IPS-NIHi11 (cell line): Measurements from ENCODE around the gene HCFC1R1.
A peak's percentile ranks its signal among the peaks of the same experiment; 100 is the strongest.

Experiments used
- DNase-seq: peaks from one replicate; pipeline ENCODE4 v3.0.0; 2012; ENCODE audit warnings: mixed read lengths, low spot score

HCFC1R1 gene

GRCh38 chr16:3035972-3036725 lies 12.4 kb upstream of the HCFC1R1 start:
- DNase-seq = peak; percentile 55

DNA sequence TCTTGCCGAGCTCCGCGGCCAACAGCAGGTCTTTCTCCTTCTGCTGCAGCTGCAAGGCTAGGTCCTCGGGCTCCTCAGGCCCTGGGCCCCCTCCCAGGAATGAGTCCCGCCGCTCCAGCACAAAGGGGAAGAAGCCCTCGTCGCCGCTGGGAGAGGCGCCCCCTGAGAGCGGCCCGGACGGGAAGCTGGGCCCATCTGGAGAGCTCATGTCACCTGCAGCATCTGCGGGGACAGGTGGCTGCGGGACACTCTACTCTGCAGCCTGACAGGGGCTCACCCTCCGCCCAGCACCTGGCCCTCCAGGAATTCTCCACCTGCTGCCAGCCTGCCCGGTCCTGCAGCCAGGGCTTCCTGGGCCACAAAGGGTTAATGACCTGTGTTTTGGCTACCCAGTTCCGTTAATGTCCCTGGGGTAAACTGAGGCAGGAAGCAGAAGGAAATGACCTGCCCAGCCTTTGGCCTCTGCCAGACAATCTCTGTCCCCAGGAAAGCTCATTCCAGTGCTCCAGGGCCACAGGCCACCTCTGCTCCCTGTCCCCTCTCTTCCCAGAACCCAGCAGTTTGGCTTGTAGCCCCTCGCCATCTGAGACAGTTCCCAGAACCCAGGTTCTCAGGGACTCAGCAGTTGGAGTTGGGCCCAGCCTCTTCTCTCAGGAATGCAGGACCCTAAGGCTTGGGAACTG lies 11.7 kb upstream of the HCFC1R1 start:
- no peak for DNase-seq

DNA sequence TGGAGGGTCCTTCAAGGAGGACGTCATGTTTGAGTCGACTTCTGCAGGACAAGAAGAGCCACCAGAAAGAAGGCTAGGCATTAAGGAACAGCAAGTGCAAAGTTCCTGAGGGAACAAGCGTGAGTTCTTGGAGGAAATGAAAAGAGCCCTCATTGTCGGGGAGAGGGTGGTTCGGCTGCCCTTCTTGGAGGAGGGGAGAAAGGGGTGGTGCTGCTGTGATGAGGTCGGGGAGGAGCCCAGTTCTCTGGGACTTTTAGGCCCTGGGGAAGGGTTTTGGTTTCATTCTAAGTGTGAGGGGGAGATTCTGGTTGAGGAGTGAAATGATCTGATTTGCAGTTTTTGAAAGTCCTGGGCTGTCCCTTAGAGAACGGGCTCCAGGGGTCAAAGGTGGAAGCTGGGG lies 8.9 kb upstream of the HCFC1R1 start:
- DNase-seq = no peak

DNA sequence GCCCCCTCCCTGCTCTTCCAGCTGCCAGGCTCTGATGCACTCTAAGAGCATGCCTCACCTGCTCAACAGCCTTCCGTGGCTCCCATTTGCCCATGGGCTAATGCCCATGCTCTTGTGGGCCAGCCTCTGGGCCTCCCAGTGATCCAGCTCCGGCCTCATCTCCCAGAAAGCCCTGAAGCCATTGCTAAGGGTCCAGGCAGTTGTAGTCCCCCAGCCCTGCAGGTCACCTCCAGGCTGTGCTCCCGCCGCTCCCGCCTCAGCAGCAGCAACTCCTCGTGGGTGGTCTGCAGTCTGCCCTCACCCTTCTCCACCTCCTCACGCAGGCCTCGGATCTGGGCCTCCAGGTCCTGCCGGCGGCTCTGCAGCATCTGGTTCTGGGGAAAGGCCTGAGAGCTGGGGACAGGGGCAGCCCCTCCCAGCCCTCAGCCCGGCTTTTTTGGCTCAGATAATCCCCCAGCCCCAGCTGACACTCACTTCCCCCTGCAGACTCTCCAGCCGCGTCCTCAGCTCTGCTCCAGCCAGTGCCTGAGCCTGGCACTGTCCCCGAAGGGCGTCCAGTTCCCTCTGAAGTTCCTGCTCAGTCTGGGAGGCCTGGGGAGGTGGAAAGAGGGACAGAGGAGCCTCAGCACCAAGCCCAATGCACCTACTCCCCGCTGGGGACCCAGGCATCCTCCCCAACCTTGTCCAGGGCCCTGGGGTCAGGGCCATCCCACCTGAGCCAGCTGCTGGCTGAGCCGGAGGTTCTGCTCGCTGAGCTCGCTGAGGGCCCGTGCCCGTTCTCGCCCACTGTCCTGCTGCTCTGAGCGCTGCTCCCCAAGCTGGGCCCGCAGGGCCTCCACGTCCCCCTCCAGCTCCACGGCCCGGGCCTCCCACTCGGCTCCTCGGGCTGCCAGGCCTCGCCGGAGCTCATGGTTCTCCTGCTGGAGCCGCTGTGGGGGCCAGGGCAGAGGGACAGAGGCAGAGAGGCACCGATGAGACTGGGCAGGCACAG lies 6.8 kb upstream of the HCFC1R1 start:
- no peak for DNase-seq

DNA sequence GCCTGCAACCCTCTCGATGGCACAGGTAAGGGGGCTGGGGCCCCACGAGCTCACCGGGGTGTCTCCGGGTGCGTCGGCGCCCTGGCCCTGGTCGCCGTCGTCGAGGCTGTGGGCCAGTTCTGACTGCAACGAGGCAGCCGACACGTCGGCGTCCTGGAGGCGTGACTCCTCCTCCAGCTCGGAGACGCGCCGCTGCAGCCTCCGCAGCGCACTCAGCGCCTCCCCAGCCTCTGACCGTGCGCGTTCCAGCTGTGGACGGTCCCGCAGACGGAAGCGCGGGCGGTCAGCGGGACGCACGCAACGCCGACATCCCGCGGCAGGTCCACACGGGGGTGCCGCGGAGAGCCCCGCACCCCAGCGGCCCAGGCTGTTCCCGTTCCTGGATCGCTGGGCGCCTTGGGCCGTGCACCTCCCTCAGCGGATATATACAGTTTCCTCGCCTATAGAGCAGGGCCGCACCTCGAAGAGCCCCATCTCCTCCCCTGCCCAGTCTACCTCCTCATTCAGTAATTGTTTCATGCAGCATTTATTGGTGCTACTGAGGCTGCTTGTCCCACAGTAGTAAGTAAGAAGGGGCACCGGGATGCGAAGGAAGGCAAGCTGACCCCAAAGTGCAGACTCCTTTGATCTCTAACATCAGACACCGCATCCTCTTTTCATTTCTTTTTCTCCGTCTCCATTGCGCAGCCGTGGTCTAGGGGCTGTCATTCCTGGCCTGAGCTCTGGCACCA lies 5.9 kb upstream of the HCFC1R1 start:
- no peak for DNase-seq

- no peak for DNase-seq
Observed at GRCh38 chr16:3028716-3029319, 5.1 kb upstream of the HCFC1R1 start.

DNA sequence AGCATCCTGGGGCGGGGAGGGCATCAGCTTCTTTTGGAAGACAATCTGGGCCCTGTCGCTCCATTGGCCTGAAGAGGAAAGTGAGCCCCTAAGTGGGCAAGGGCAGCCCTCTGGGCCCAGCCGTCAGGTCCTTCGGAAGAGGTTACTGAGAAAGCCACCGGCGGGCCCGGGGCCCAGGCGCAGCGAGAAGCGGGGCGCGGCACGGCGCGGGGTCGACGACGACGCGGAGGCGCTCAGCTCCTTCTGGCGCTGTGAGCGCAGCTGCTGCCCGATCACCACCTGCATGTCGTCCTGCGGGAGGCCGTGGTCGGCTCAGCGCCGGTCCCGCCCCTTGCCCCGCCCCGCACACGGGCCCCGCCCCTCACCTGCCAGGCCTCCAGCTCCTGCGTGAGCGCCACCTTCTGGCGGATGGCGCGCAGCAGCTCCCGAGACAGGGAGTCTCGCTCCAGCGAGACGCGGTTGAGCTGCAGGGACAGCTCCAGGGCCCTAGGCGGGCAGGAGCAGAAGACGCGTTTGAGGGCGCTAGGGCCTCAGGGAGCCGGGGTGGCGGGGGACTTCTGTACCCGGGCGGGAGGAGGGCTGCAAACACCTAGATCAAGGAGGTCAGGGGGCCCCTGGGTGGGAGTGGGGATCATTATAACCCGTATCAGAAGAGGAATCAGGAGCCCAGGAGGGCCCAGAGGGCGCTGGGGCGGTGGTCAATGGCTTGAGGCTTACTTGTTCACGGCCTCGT lies 4.4 kb upstream of the HCFC1R1 start:
- DNase-seq = peak; percentile 87

- DNase-seq = no peak
Observed at GRCh38 chr16:3027489-3027795, 3.7 kb upstream of the HCFC1R1 start.

GRCh38 chr16:3026609-3027488 lies 3.1 kb upstream of the HCFC1R1 start:
- no peak for DNase-seq

GRCh38 chr16:3026003-3026378 lies 2.2 kb upstream of the HCFC1R1 start:
- DNase-seq = no peak

DNA sequence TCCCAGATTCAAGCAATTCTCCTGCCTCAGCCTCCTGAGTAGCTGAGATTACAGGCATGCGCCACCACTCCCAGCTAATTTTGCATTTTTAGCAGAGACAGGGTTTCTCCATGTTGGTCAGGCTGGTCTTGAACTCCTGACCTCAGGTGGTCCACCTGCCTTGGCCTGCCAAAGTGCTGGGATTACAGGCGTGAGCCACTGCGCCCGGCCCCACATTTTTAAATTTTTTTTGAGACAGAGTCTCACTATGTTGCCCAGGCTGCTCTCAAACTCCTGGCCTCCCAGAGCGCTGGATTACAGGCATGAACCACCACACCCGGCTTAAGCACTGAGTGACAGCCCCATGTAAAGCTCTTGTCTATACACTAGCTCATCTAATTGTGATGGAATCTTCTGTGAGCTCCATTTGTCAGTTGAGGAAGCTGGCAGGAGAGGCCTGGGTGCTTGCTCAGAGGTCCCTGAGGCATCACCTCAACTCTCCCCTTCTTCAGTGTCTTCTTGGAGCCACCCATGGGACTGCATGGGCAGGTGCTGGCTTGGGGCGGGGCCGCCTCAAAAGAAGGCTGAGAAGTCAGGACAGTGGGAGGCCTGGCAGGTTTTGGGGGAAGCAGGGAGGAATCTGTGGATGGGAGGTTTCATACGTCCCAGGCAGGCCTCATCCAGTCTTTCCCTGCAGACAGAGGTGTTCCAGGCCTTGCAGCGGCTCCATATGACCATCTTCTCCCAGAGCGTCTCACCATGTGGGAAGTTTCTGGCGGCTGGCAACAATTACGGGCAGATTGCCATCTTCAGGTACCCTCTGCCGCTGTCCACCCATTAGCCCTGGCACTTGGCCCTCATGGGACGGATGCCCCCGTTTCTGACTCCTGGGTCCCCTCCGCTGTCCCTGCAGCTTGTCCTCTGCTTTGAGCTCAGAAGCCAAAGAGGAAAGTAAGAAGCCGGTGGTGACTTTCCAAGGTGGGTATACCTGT lies 1.6 kb upstream of the HCFC1R1 start:
- DNase-seq = no peak

DNA sequence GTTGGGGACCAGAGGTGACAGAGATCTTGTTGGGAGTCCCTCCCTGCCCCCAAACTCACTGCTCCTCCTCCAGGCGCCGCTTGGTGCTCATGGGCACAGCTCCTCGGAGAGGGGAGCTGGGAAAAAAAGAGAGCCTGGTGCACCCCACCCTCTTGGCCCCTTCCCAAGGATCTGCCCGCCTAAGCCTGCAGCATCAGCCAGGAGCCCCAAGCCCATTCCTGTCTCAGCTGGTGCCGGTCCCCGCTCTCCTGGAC lies 400 bp downstream of the HCFC1R1 start:
- no peak for DNase-seq

DNA sequence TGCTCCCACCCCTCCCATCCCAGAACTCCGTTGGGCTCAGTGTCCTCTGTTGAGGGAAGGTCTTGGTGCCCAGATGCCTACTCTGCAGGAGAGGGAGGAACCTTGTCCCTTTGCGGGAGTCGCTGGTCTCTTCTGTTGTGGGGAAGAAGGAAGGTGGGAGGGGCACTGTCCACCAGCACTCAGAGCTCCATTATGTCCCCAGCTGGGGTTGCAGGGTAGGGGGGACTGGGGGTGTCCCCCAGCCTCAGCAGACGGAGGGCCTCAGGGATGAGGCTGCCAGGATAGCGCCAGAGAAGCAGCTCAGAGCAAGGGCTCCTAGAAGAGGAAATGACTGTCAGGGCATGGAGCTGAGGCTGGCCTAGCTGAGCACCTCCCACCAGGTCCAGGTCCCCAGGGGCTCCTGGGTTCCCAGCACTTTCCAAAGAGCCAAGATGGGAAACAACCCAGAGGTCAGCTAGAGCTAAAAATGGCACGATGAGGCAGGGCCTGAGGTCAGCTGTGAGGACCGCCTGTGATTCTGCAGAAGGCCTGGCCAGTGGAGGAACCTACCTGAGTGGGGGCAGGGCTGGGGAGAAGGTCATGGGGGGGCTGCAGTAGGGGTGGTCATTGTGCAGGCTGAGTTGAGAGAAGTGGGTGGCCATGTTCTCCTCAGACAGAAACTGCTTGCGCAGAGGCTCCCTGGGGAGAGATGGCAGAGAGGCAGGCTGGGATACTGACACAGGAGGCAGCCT lies 893 bp downstream of the HCFC1R1 start:
- DNase-seq = no peak

DNA sequence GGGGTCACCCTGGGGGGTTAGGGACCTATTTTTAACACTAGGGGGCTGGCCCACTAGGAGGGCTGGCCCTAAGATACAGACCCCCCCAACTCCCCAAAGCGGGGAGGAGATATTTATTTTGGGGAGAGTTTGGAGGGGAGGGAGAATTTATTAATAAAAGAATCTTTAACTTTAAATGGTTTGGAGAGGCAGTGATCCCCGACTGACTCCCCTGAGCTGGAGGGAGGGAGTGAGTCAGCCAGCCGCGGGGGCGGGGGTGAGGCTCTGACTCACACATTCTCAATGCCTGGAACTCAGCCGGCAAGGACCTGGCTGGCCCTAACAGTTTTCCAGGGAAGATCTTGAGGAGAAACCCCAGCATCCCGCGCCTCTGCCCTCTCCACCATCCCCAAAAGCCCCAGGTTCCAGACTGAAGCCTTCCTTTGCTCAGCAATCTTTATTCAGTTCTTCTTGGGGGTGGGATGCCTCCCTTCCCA lies 1.5 kb downstream of the HCFC1R1 start:
- no peak for DNase-seq

DNA sequence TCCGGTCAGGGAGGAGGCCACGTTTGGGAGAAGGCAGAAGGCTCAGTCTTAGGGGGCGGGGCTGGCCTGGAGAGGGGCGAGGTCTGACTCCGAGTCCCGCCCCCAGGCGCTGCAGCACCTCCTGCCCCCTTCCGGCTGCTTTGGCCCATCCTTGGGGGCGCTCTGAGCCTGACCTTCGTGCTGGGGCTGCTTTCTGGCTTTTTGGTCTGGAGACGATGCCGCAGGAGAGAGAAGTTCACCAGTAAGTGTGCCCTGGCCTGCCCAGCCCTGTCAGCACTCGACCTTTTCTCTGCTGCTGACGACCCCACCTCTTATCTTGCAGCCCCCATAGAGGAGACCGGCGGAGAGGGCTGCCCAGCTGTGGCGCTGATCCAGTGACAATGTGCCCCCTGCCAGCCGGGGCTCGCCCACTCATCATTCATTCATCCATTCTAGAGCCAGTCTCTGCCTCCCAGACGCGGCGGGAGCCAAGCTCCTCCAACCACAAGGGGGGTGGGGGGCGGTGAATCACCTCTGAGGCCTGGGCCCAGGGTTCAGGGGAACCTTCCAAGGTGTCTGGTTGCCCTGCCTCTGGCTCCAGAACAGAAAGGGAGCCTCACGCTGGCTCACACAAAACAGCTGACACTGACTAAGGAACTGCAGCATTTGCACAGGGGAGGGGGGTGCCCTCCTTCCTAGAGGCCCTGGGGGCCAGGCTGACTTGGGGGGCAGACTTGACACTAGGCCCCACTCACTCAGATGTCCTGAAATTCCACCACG lies 2.1 kb downstream of the HCFC1R1 start:
- peak; percentile 65 for DNase-seq

DNA sequence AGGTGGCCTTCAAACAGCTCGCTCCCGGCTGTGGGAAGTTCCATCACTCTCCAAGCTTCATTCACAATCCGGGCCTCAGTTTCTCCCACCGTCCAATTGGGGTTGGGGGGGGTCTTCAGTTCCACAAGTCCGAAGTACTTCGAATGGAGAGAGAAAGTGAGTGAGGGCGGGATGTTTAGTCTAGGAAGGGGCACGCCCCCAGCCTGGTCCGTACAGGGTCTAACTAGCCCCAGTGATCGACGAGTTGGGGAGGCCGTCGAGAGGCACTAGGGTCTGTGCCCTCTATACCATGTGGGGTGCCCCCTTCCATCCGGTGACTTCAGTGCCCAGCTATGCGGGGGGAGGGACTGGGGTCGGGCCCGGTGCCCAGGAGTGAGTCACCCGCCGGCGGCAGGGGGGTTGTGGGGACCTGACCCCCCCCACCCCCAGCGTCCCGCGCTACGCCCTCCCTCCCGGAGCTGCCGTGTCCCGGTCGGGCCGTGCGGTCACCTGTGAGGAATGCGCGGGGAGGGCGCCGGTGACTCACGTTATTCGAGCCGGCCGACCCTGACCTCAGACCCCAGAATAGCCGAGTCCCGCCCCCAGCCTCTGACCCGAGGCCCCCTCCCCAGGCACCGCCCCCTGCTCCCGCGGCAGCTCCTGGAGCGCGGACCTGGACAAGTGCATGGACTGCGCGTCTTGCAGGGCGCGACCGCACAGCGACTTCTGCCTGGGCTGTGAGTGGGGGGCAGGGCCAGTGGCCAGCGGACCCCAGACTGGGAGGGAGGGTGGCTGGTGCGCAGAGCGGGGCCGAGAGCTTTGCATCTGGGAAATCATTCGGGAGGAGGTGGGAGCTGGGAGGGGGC lies 2.9 kb downstream of the HCFC1R1 start:
- DNase-seq = no peak

DNA sequence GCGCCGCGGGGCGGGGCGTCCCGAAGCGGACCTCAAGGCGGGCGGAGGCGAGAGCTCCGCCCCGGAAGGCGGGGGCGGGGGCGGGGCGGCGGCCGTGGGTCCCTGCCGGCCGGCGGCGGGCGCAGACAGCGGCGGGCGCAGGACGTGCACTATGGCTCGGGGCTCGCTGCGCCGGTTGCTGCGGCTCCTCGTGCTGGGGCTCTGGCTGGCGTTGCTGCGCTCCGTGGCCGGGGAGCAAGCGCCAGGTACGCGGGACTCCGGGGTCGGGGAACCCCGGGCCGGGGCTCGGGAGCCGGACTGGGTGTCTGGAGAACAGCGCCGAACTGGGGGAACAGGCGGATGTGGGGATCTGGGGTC lies 3.5 kb downstream of the HCFC1R1 start, which contains the start of gene TNFRSF12A:
TNFRSF12A (plus strand) TSS at position 122 of the 357 bp plus-strand sequence; CDS start at position 152, 30 bp downstream.
- DNase-seq = peak; percentile 72
